ENCODE data around the gene NANOS2.
"Not testable (repeated sequence)": the region's sequence is repeated elsewhere in the genome, so short reads cannot be mapped to it uniquely, and the experiment has no call there.

The NANOS2 gene

DNA sequence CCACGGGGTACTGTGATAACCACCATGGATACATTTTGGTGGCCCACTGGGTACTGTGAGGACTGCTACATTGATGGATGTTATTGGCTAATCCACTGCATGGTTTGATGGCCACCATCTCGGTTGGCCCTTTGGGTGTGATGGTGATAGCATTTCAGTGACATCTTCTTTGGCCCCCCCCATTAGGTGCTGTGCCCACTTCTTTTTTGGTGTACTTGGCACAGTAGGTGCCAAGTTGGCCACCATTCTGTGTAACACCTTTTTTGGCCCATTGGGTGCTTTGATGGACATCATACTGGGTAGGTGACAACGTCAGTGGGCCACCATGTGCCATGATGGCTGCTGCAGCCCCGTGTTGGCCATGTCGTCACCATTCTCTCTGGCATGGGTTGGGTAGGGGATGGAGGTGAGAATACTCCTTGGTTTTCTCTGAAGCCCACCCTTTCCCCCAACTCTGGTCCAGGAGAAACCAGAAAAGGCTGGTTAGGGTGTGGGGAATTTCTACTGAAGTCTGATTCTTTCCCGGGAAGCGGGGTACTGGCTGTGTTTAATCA is 41.3 kb downstream of the NANOS2 start:
- no peak for DNase-seq

DNA sequence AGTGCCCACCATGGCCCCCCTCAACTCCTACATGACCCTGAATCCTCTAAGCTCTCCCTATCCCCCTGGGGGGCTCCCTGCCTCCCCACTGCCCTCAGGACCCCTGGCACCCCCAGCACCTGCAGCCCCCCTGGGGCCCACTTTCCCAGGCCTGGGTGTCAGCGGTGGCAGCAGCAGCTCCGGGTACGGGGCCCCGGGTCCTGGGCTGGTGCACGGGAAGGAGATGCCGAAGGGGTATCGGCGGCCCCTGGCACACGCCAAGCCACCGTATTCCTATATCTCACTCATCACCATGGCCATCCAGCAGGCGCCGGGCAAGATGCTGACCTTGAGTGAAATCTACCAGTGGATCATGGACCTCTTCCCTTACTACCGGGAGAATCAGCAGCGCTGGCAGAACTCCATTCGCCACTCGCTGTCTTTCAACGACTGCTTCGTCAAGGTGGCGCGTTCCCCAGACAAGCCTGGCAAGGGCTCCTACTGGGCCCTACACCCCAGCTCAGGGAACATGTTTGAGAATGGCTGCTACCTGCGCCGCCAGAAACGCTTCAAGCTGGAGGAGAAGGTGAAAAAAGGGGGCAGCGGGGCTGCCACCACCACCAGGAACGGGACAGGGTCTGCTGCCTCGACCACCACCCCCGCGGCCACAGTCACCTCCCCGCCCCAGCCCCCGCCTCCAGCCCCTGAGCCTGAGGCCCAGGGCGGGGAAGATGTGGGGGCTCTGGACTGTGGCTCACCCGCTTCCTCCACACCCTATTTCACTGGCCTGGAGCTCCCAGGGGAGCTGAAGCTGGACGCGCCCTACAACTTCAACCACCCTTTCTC is 42.3 kb downstream of the NANOS2 start:
- DNase-seq = no peak

DNA sequence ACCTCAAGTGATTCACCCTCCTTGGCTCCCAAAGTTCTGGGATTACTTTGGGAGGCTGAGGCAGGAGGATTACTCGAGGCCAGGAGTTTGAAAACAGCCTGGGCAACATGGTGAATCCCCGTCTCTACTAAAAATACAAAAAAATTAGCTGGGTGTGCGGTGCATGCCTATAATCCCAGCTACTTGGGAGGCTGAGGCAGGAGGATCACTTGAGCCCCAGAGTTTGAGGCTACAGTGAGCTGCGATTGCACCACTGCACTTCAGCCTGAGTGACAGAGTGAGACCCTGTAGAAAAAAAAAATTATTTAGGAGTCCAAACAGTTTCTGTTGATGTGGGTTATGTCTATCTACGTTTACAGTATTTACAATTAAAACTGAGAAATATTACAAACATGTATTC is 43.8 kb downstream of the NANOS2 start:
- DNase-seq = no peak

DNA sequence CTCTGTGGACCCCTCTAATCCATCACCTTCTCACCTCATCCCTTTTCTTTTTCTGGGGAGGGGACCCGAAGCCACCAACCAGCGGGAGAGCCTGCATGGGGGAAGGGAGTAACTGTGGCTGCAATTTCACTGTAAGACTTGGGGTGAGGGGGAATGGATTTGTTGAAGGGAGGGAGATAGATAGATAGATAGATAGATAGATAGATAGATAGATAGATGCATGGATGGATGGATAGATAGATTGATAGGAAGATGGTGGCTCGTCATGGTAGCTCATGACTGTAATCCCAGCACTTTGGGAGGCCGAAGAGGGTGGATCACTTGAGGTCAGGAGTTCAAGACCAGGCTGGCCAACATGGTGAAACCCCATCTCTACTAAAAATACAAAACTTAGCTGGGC is 47.3 kb downstream of the NANOS2 start:
- not testable (repeated sequence) for DNase-seq

DNA sequence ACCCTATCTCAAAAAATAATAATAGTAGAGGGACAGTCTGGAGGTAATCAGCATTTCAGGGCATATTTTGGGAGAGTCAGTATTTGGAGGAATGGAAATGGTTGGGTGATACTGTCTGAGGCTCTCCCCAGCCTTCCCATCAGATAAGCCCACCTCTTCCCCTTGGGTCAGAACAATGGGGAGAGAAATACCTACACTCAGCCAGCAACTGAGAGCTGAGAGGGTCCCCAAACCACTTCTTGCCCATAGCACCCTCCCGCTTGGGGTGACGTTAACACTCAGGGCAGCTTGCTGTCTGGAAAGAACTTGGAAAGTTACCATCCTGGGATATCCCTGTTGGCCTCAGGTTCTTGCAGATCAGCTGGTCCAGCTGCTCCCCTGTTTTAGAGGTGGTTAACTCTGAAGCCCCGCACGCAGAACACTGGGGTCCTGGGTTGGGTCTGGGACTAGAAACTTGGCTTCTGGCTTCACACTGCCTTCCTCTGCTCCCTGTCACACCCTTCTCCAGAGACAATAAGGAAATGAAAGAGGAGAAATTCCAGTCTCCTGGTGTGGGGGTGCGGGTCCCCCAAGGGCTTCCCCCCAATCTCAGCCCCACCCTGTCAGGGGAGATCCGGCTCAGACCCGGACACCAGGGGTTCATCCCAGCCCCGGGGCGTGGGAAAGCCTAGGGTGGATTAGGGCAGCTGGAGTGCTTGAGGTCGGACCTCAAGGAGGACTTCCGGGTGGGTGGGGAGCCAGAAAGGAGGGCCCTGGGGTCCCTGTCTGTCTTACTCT is 48.0 kb downstream of the NANOS2 start:
- DNase-seq = no peak

DNA sequence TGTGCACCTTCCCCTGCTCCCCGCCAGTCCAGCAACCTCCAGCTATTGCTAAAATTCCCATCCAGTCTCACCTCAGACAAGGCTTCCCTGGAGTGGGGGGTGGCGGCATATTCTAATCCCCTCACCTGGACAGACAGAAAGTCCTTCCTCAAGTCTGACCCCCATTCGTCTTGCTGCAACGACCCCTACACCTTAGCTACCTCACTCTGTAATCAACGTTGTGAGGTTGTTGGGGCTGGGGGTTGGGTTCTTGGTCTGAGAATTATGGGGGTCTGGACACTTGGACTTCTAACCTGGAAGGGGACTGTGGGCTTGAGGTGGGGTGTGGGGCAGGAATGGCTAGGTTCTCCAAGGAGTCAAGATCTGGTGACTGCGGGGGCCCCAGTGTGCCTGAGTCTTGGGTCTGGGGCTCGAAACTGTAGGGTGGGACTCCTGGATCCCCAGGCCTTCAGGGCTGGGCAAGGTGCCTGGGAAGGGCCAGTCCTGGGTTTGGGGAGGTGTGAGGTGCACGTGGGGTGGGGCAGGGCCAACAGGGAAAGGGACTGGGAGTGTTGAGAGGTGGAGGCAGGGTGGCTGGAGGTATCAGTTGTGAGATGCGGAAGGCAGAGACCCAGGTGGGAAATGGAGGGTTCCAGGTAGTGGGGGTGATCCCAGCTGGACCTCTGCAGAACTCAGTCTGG is 49.2 kb downstream of the NANOS2 start:
- DNase-seq = no peak

DNA sequence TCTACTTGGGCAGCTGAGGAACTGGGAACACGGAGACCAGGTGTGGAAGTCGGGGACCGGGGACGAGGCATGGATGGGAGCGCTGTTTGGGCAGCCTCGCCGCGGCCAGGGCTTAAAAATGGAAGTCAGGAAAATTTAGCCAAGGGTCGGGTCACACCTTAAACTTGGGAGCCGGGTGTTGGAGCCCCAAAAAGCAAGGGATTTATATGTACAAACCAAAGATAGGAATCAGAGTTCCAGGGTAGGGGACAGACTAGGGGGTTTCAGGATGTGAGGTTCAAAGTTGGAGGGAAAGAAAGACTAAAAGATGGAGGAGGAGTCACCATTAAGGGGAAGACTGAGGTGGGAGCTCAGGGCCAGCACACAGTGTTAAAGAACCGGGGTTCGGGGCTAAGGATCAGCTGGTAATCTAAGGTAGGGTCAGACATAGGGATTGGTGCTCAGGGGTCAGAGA is 49.9 kb downstream of the NANOS2 start:
- no peak for DNase-seq

DNA sequence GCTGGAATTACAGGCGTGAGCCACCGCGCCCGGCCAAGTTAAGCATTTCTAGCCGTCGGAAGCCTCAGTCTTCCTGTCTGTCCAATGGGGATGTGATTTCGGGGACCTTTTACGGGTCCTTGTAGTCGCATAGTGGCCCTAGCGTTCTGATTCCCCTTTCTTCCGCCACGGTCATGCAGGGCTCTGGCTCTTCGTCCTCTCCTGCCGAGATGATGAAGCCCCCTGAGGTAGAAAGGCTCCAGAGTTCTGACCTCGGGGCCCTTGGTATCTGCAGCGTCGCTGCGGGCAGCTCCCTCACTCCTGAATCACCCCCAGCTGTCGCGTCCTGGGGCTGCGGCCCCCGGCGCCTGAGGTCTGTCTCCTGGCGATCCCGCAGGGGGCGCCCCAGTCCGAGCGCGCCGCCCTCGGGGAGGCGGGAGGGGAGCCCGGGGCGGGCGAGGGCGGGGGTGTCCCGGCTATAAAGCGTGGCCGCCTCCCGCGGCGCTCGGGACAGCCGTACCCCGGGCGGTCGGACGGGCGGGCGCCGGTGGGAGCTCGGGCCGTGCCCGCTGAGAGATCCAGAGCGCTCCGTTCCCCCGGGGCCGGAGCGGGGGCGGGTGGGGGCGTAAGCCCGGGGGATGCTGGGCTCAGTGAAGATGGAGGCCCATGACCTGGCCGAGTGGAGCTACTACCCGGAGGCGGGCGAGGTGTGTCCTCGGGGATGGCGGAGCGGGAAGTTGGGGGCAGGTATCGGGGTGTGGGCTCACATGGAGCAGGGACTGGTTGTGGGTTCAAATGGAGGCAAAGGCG is 50.5 kb downstream of the NANOS2 start, which contains the start of gene FOXA3:
TSS of gene FOXA3 (plus strand) at position 487 of the 789 bp plus-strand sequence. CDS start at position 618, 131 bp downstream.
- DNase-seq = peak in 2 of 5 donors; percentile 62 to 66

DNA sequence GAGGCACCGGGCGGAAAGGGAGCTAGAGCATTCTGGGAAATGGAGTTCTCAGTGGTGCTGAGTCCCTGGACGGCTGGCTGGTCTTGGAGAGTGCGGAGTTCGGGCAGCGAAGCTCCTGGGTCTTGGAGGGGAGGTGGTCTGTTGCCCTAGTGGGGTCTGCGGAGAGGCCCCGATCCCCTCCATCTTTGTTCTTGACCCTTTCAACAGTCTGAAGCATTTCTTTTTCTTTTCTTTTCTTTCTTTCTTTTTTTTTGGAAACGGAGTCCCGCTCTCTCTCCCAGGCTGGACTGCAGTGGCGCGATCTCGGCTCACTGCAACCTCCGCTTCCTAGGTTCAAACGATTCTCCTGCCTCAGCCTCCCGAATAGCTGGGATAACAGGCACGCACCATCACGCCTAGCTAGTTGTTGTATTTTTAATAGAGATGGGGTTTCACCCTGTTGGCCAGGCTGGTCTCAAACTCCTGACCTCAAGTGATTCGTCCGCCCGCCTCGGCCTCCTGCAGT is 51.2 kb downstream of the NANOS2 start:
- DNase-seq = no peak
